HT1080 (cell line): ENCODE measurements around the gene CDX2. TPM values are rescaled to one million over a fixed set of nuclear protein-coding genes. Genes with fewer than 3 reads are reported as not detected.

Source experiments
- DNase-seq: peaks from one replicate; pipeline ENCODE4 v3.0.0-alpha.2; 2015; ENCODE audit warnings: low read depth
- total RNA-seq: library from RNA; depleted of rRNA; stranded (reverse); fragments of >200 nt; shearing (Covaris generic); gene quantifications from 2 replicates; pipeline ENCODE4 v1.2.3, GENCODE V29; 2014

CDX2 gene
- total RNA-seq, 1 experiment from 2014 or later, result not detected

GRCh38 chr13:27933118-27933517 is 36.0 kb downstream of the CDX2 start:
- DNase-seq, result no peak

- DNase-seq, result no peak
These were observed 39.2 kb downstream of the CDX2 start for GRCh38 chr13:27929868-27930267.

- DNase-seq, result no peak
These were observed 40.0 kb downstream of the CDX2 start for GRCh38 chr13:27928805-27929753.

- no peak for DNase-seq
These were observed 40.7 kb downstream of the CDX2 start for GRCh38 chr13:27928353-27928804.

- no peak for DNase-seq
These were observed 41.4 kb downstream of the CDX2 start for GRCh38 chr13:27927444-27928352.

- no peak for DNase-seq
These were observed 42.3 kb downstream of the CDX2 start for GRCh38 chr13:27926644-27927434.

GRCh38 chr13:27925220-27925991 is 43.7 kb downstream of the CDX2 start:
- DNase-seq, result no peak

- DNase-seq, result no peak
These were observed 44.5 kb downstream of the CDX2 start for GRCh38 chr13:27924529-27925141.

GRCh38 chr13:27923794-27924528 is 45.2 kb downstream of the CDX2 start:
- no peak for DNase-seq

- no peak for DNase-seq
These were observed 46.1 kb downstream of the CDX2 start for GRCh38 chr13:27922883-27923612.

GRCh38 chr13:27921961-27922882 is 46.9 kb downstream of the CDX2 start:
- no peak for DNase-seq

- no peak for DNase-seq
These were observed 47.6 kb downstream of the CDX2 start for GRCh38 chr13:27921421-27921960.

GRCh38 chr13:27920677-27921420 is 48.3 kb downstream of the CDX2 start:
- DNase-seq, result no peak

- no peak for DNase-seq
These were observed 49.0 kb downstream of the CDX2 start, which contains the start of gene PDX1 for GRCh38 chr13:27919934-27920676. PDX1 (plus strand) TSS chr13:27920000; CDS start chr13:27920139, 139 bp downstream.

- no peak for DNase-seq
These were observed 49.5 kb downstream of the CDX2 start for GRCh38 chr13:27919659-27919933.
